Muscle layer of duodenum (tissue), 2 donors: Measurements from ENCODE around the gene ZFAND3.

Source experiments
- H3K27ac ChIP-seq: one replicate; pipeline ENCODE4 v1.7.0; 2013; ENCODE audit warnings: mild to moderate bottlenecking, low read length
- H3K27me3 ChIP-seq: one replicate; pipeline ENCODE4 v1.7.0; 2013; ENCODE audit warnings: low read depth, mild to moderate bottlenecking, control low read depth, low read length
- H3K36me3 ChIP-seq, 2 donors: one replicate each; pipeline ENCODE4 v1.7.0; 2013; ENCODE audit warnings: low read length in 2 of 2, control low read depth in 1 of 2, mild to moderate bottlenecking in 1 of 2; ENCODE audit not compliant: insufficient read depth in 2 of 2, control insufficient read depth in 1 of 2
- H3K4me1 ChIP-seq, 2 donors: one replicate each; pipeline ENCODE4 v1.7.0; 2013; ENCODE audit warnings: low read length in 2 of 2, mild to moderate bottlenecking in 2 of 2, control low read depth in 1 of 2, moderate library complexity in 1 of 2; ENCODE audit not compliant: insufficient read depth in 2 of 2, control insufficient read depth in 1 of 2
- H3K4me3 ChIP-seq, 2 donors: one replicate each; pipeline ENCODE4 v1.7.0; 2013; ENCODE audit warnings: low read length in 2 of 2, low read depth in 1 of 2, mild to moderate bottlenecking in 1 of 2
- H3K9me3 ChIP-seq, 2 donors: one replicate each; pipeline ENCODE4 v1.7.0; 2013; ENCODE audit warnings: low read length in 2 of 2, control low read depth in 1 of 2, mild to moderate bottlenecking in 1 of 2; ENCODE audit not compliant: control insufficient read depth in 1 of 2
- donor health status: healthy.

ZFAND3 gene

GRCh38 chr6:37819177-37819801, at the start of gene ZFAND3:
TSS of gene ZFAND3 (plus strand) at chr6:37819727. CDS start at chr6:37819946, 219 bp downstream.
- H3K4me1 ChIP-seq, result peaks cover 12 to 36% of the 10 kb centered on the region in 2 donors
- no peaks in the 10 kb centered on the region for H3K27me3 ChIP-seq
- H3K27ac ChIP-seq, result peak within 1 kb of the TSS; percentile 96
- peaks cover 0 to 4% of the 10 kb centered on the region in 2 donors for H3K36me3 ChIP-seq
- peak within 1 kb of the TSS; percentile 76 to 95 for H3K4me3 ChIP-seq
- H3K9me3 ChIP-seq, result no peaks in the 10 kb centered on the region

GRCh38 chr6:37774028-37774680, 45.4 kb upstream of the ZFAND3 start:
- H3K36me3 ChIP-seq, result no peaks in the 10 kb centered on the region
- H3K27ac ChIP-seq, result no peak overlapping the region
- no peaks in the 10 kb centered on the region for H3K4me1 ChIP-seq
- no peaks in the 10 kb centered on the region for H3K27me3 ChIP-seq
- H3K9me3 ChIP-seq, result no peaks in the 10 kb centered on the region
- H3K4me3 ChIP-seq, result no peak overlapping the region

GRCh38 chr6:37776566-37776965, 43.0 kb upstream of the ZFAND3 start:
- Histone ChIP-seq H3K27me3 (no peaks in the 10 kb centered on the region), H3K4me3 (no peak overlapping the region), H3K9me3 (no peaks in the 10 kb centered on the region), H3K4me1 (no peaks in the 10 kb centered on the region), H3K36me3 (no peaks in the 10 kb centered on the region), H3K27ac (no peak overlapping the region)

- Histone ChIP-seq H3K27me3 (no peaks in the 10 kb centered on the region), H3K36me3 (no peaks in the 10 kb centered on the region), H3K4me3 (no peak overlapping the region), H3K27ac (no peak overlapping the region), H3K9me3 (no peaks in the 10 kb centered on the region), H3K4me1 (no peaks in the 10 kb centered on the region)
These were observed 42.2 kb upstream of the ZFAND3 start for GRCh38 chr6:37777272-37777834.

- Histone ChIP-seq H3K36me3 (no peaks in the 10 kb centered on the region), H3K4me1 (peaks cover 3 to 11% of the 10 kb centered on the region in 2 donors), H3K27me3 (peaks cover 5% of the 10 kb centered on the region), H3K4me3 (no peak overlapping the region), H3K27ac (no peak overlapping the region), H3K9me3 (no peaks in the 10 kb centered on the region)
These were observed 40.3 kb upstream of the ZFAND3 start for GRCh38 chr6:37779111-37779800.

GRCh38 chr6:37779902-37780628, 39.5 kb upstream of the ZFAND3 start:
- Histone ChIP-seq H3K27ac (no peak overlapping the region), H3K9me3 (no peaks in the 10 kb centered on the region), H3K4me1 (peaks cover 9 to 11% of the 10 kb centered on the region in 2 donors), H3K27me3 (peaks cover 10% of the 10 kb centered on the region), H3K4me3 (no peak overlapping the region), H3K36me3 (no peaks in the 10 kb centered on the region)

- Histone ChIP-seq H3K9me3 (no peaks in the 10 kb centered on the region), H3K27me3 (peaks cover 10% of the 10 kb centered on the region), H3K36me3 (no peaks in the 10 kb centered on the region), H3K4me1 (peaks cover 9 to 11% of the 10 kb centered on the region in 2 donors), H3K4me3 (no peak overlapping the region), H3K27ac (no peak overlapping the region)
These were observed 37.7 kb upstream of the ZFAND3 start for GRCh38 chr6:37781788-37782187.

- H3K36me3 ChIP-seq, result no peaks in the 10 kb centered on the region
- no peaks in the 10 kb centered on the region for H3K9me3 ChIP-seq
- H3K4me1 ChIP-seq, result peaks cover 9 to 11% of the 10 kb centered on the region in 2 donors
- no peak overlapping the region for H3K27ac ChIP-seq
- peak overlapping the region; percentile 58 to 79 for H3K4me3 ChIP-seq
- peaks cover 10% of the 10 kb centered on the region for H3K27me3 ChIP-seq
These were observed 36.3 kb upstream of the ZFAND3 start for GRCh38 chr6:37783025-37783855.

- Histone ChIP-seq H3K4me3 (peak overlapping the region; percentile 58 to 79), H3K9me3 (no peaks in the 10 kb centered on the region), H3K27me3 (peaks cover 10% of the 10 kb centered on the region), H3K27ac (peak overlapping the region; percentile 39), H3K4me1 (peaks cover 9 to 11% of the 10 kb centered on the region in 2 donors), H3K36me3 (no peaks in the 10 kb centered on the region)
These were observed 35.5 kb upstream of the ZFAND3 start for GRCh38 chr6:37783856-37784584.

GRCh38 chr6:37784585-37784967, 35.0 kb upstream of the ZFAND3 start:
- Histone ChIP-seq H3K27ac (no peak overlapping the region), H3K27me3 (peaks cover 10% of the 10 kb centered on the region), H3K4me1 (peaks cover 9 to 11% of the 10 kb centered on the region in 2 donors), H3K36me3 (no peaks in the 10 kb centered on the region), H3K4me3 (peak overlapping the region; percentile 58 to 79), H3K9me3 (no peaks in the 10 kb centered on the region)
